Measurements from ENCODE around the gene FHAD1. TPM values are rescaled to one million over a fixed set of nuclear protein-coding genes. Genes with fewer than 3 reads are reported as not detected.

Gene FHAD1
- total and polyA plus RNA-seq, 2 donors (not counting 1 experiment from before 2014, with no cell fraction given) = not detected

DNA sequence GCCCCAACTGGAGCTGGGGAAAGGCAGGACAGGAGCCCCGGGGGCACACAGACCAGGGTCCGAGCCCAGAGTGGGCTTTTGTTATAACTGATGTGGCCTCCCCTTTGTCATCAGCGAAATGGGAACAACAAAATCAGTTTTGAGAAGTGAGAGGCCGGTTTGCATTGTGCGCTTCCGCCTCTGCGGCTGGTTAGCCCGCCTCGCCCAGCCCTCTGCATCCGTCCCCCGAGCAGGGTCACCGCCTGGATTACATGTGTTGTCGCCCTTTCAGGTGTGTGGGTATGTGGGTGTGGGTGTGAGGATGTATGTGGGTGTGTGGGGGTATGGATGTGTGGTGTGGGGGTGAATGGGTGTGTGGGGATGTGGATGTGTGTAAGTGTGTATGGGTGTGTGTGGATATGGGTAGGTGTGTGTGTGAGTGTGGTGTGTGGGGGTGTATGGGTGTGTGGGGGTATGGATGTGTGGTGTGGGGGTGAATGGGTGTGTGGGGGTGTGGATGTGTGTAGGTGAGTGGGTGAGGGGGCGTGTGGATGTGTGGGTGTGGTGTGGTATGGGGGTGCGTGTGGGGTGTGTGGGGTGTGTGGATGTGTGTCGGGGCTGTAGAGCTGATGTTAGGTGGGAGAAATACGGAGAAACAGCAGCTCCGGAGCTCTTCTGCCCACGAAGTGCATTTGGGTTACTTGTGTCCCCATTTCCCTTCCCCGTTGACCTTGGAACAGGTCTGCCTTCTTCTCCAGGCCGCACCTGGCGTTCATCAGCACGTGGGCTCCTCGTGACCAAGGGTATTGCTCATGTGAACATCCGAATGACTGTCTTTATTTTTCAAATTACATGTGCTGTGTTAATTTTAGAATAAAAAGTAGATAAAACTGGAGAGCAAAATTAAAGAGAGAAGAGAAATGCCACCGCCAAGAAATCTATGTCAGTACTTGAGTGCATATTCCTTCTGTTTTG is 67.6 kb downstream of the FHAD1 start:
- Histone ChIP-seq H2AFZ (ENCODE audit: insufficient read depth, low read depth, low read length, poor library complexity, severe bottlenecking) (no peak overlapping the region), H3K4me1 (ENCODE audit: control insufficient read depth in 2 of 2, insufficient read depth in 2 of 2, low read length in 2 of 2) (no peaks in the 10 kb centered on the region), H3K36me3 (replicated peaks in 1 of 2; ENCODE audit: control extremely low read depth in 1 of 2, control insufficient read depth in 1 of 2, extremely low read depth in 1 of 2, insufficient read depth in 2 of 2, low read length in 1 of 2) (no peaks in the 10 kb centered on the region), H3K4me3 (ENCODE audit: control extremely low read depth in 1 of 5, extremely low read depth in 1 of 5, insufficient read depth in 1 of 5, low read depth in 2 of 5, low read length in 4 of 5) (no peak overlapping the region), H3K9ac (ENCODE audit: low read length) (no peak overlapping the region), H3K4me2 (replicated peaks; ENCODE audit: low read depth, low read length, poor library complexity, severe bottlenecking) (no peak overlapping the region), H3K27me3 (replicated peaks in 1 of 4; ENCODE audit: control extremely low read depth in 1 of 4, control insufficient read depth in 3 of 4, insufficient read depth in 4 of 4, low read length in 3 of 4) (no peaks in the 10 kb centered on the region), H3K9me3 (ENCODE audit: control extremely low read depth in 1 of 3, control insufficient read depth in 2 of 3, insufficient read depth in 1 of 3, low read length in 2 of 3) (peaks cover 0 to 2% (median 0%) of the 10 kb centered on the region in 3 donors), H3K27ac (ENCODE audit: low read length in 2 of 2) (no peak overlapping the region), H3K79me2 (ENCODE audit: control insufficient read depth, insufficient read depth, low read length) (no peaks in the 10 kb centered on the region), H4K20me1 (ENCODE audit: control insufficient read depth, insufficient read depth, low read length, poor library complexity, severe bottlenecking) (no peaks in the 10 kb centered on the region)
- DNase-seq (no peak), ATAC-seq (ENCODE audit: low read depth) (no peak)
- WGBS (ENCODE audit: insufficient coverage) = 89% methylated on average over 19 of the region's 26 CpGs
- CTCF ChIA-PET = interaction anchor here (0.6 to 1.0 kb wide), 2 partner anchors 9 to 72 kb away, joined by 3 to 5 read pairs; no protein-coding TSS in a partner anchor
- Mint-ChIP-seq H3K27me3 (peaks cover 4% of the 10 kb centered on the region), H3K4me1 (no peaks in the 10 kb centered on the region), H3K27ac (no peak overlapping the region), H3K4me3 (no peak overlapping the region), H3K9me3 (ENCODE audit: insufficient read depth) (no peaks in the 10 kb centered on the region)
- intact Hi-C loops (cut with micrococcal nuclease) = no loop called here
- no peak for TF ChIP-seq EZH2 (IDR thresholded peaks at IDR 0.05; ENCODE audit: borderline replicate concordance, insufficient read depth, low read depth, low read length, poor library complexity, severe bottlenecking)
- TF ChIP-seq, protein P1, sequence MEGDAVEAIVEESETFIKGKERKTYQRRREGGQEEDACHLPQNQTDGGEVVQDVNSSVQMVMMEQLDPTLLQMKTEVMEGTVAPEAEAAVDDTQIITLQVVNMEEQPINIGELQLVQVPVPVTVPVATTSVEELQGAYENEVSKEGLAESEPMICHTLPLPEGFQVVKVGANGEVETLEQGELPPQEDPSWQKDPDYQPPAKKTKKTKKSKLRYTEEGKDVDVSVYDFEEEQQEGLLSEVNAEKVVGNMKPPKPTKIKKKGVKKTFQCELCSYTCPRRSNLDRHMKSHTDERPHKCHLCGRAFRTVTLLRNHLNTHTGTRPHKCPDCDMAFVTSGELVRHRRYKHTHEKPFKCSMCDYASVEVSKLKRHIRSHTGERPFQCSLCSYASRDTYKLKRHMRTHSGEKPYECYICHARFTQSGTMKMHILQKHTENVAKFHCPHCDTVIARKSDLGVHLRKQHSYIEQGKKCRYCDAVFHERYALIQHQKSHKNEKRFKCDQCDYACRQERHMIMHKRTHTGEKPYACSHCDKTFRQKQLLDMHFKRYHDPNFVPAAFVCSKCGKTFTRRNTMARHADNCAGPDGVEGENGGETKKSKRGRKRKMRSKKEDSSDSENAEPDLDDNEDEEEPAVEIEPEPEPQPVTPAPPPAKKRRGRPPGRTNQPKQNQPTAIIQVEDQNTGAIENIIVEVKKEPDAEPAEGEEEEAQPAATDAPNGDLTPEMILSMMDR (IDR thresholded peaks at IDR 0.05) = no peak
- POLR2A ChIA-PET = no interaction called here

DNA sequence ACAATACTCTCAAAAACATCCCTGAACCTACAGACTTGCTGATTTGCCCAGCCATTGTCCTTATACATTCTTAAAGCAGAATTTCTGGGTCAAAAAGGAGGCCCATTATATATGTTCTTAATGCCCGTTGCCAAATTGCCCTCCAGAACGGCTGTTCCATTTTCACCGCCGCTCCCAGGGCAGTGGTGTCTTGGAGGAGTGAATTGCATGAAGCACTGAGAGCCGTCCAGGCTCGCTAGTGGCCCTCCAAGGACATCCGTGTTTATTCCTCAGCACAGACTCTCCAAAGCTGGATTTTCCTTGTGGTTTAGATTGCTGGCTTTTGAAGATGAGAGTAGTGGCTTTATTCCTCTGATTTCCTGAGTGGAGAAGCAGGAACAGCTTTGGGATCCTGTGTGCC is 68.8 kb downstream of the FHAD1 start:
- Mint-ChIP-seq H3K4me3 (no peak overlapping the region), H3K9me3 (ENCODE audit: insufficient read depth) (no peaks in the 10 kb centered on the region), H3K4me1 (no peaks in the 10 kb centered on the region), H3K27ac (no peak overlapping the region), H3K27me3 (peaks cover 4% of the 10 kb centered on the region)
- intact Hi-C loops (cut with micrococcal nuclease) = no loop called here
- no peaks in the 10 kb centered on the region for H3K79me2 ChIP-seq (ENCODE audit: control insufficient read depth, insufficient read depth, low read length)
- H3K9ac ChIP-seq (ENCODE audit: low read length) = no peak overlapping the region
- CTCF ChIA-PET = no interaction called here
- no peaks in the 10 kb centered on the region for H3K36me3 ChIP-seq (replicated peaks in 1 of 2; ENCODE audit: control extremely low read depth in 1 of 2, control insufficient read depth in 1 of 2, extremely low read depth in 1 of 2, insufficient read depth in 2 of 2, low read length in 1 of 2)
- no peak overlapping the region for H2AFZ ChIP-seq (ENCODE audit: insufficient read depth, low read depth, low read length, poor library complexity, severe bottlenecking)
- H3K27ac ChIP-seq (ENCODE audit: low read length in 2 of 2) = no peak overlapping the region
- 78% methylated on average over 6 of the region's 7 CpGs for WGBS (ENCODE audit: insufficient coverage)
- peaks cover 2 to 8% (median 5%) of the 10 kb centered on the region in 3 donors for H3K9me3 ChIP-seq (ENCODE audit: control extremely low read depth in 1 of 3, control insufficient read depth in 2 of 3, insufficient read depth in 1 of 3, low read length in 2 of 3)
- H3K4me1 ChIP-seq (ENCODE audit: control insufficient read depth in 2 of 2, insufficient read depth in 2 of 2, low read length in 2 of 2) = no peaks in the 10 kb centered on the region
- no peaks in the 10 kb centered on the region for H4K20me1 ChIP-seq (ENCODE audit: control insufficient read depth, insufficient read depth, low read length, poor library complexity, severe bottlenecking)
- no peak for ATAC-seq (ENCODE audit: low read depth)
- H3K4me3 ChIP-seq (ENCODE audit: control extremely low read depth in 1 of 5, extremely low read depth in 1 of 5, insufficient read depth in 1 of 5, low read depth in 2 of 5, low read length in 4 of 5) = no peak overlapping the region
- TF ChIP-seq EZH2 (IDR thresholded peaks at IDR 0.05; ENCODE audit: borderline replicate concordance, insufficient read depth, low read depth, low read length, poor library complexity, severe bottlenecking) = no peak
- TF ChIP-seq, protein P1 (IDR thresholded peaks at IDR 0.05) = no peak
- H3K27me3 ChIP-seq (replicated peaks in 1 of 4; ENCODE audit: control extremely low read depth in 1 of 4, control insufficient read depth in 3 of 4, insufficient read depth in 4 of 4, low read length in 3 of 4) = no peaks in the 10 kb centered on the region
- POLR2A ChIA-PET = no interaction called here
- DNase-seq = no peak
- no peak overlapping the region for H3K4me2 ChIP-seq (replicated peaks; ENCODE audit: low read depth, low read length, poor library complexity, severe bottlenecking)
